H7 (cell line): ENCODE measurements around the gene TMA7. TPM values are rescaled to one million over a fixed set of nuclear protein-coding genes. Genes with fewer than 3 reads are reported as not detected.
"Not testable (repeated sequence)": the region's sequence is repeated elsewhere in the genome, so short reads cannot be mapped to it uniquely, and the experiment has no call there.

Source experiments
- DNase-seq: peaks from one replicate; pipeline ENCODE4 v3.0.0; 2012
- H3K27me3 ChIP-seq: 2 replicates; pipeline ENCODE4 v1.6.0; 2011; ENCODE audit warnings: mild to moderate bottlenecking, low read length; ENCODE audit not compliant: control insufficient read depth, insufficient read depth
- H3K36me3 ChIP-seq: replicated peaks from 2 replicates; pipeline ENCODE4 v1.5.1; 2011; ENCODE audit warnings: low read length; ENCODE audit not compliant: control insufficient read depth, insufficient read depth
- H3K4me3 ChIP-seq: 2 replicates; pipeline ENCODE4 v1.5.1; 2011; ENCODE audit warnings: low read depth, mild to moderate bottlenecking, control low read depth, low read length, moderate library complexity; ENCODE audit not compliant: insufficient read depth
- total RNA-seq: library from RNA; depleted of rRNA; stranded (reverse); fragments of >200 nt; shearing (Covaris generic); gene quantifications from 2 replicates; pipeline ENCODE4 v1.2.3, GENCODE V29; 2014

The TMA7 gene
- total RNA-seq, 1 experiment from 2014 or later: 222 TPM

- H3K27me3 ChIP-seq: no peaks in the 10 kb centered on the region
- H3K4me3 ChIP-seq: no peak overlapping the region
- H3K36me3 ChIP-seq: peaks cover 29% of the 10 kb centered on the region
- no peak for DNase-seq
Observed at GRCh38 chr3:48459331-48459730, 19.3 kb downstream of the TMA7 start.

GRCh38 chr3:48459773-48460516 lies 19.9 kb downstream of the TMA7 start:
- H3K4me3 ChIP-seq: no peak overlapping the region
- no peak for DNase-seq
- H3K36me3 ChIP-seq: peaks cover 27% of the 10 kb centered on the region
- no peaks in the 10 kb centered on the region for H3K27me3 ChIP-seq

- Histone ChIP-seq H3K27me3 (no peaks in the 10 kb centered on the region), H3K36me3 (peaks cover 26% of the 10 kb centered on the region), H3K4me3 (no peak overlapping the region)
- no peak for DNase-seq
Observed at GRCh38 chr3:48460517-48460902, 20.5 kb downstream of the TMA7 start.

- not testable (repeated sequence) for H3K27me3 ChIP-seq, DNase-seq, H3K4me3 ChIP-seq
- H3K36me3 ChIP-seq: peaks cover 24% of the 10 kb centered on the region
Observed at GRCh38 chr3:48461767-48462166, 21.7 kb downstream of the TMA7 start.

- no peak for DNase-seq
- H3K4me3 ChIP-seq: no peak overlapping the region
- peaks cover 27% of the 10 kb centered on the region for H3K36me3 ChIP-seq
- no peaks in the 10 kb centered on the region for H3K27me3 ChIP-seq
Observed at GRCh38 chr3:48463703-48464102, 23.6 kb downstream of the TMA7 start.

GRCh38 chr3:48464713-48465221 lies 24.7 kb downstream of the TMA7 start:
- peaks cover 31% of the 10 kb centered on the region for H3K36me3 ChIP-seq
- H3K4me3 ChIP-seq: no peak overlapping the region
- no peaks in the 10 kb centered on the region for H3K27me3 ChIP-seq
- peak; percentile 38 for DNase-seq

GRCh38 chr3:48465237-48465530 lies 25.1 kb downstream of the TMA7 start:
- Histone ChIP-seq H3K4me3 (no peak overlapping the region), H3K27me3 (no peaks in the 10 kb centered on the region), H3K36me3 (peaks cover 28% of the 10 kb centered on the region)
- no peak for DNase-seq

GRCh38 chr3:48465531-48466378 lies 25.7 kb downstream of the TMA7 start:
- Histone ChIP-seq H3K27me3 (no peaks in the 10 kb centered on the region), H3K36me3 (peaks cover 23% of the 10 kb centered on the region), H3K4me3 (no peak overlapping the region)
- DNase-seq: peak; percentile 98

- Histone ChIP-seq H3K36me3 (peaks cover 19% of the 10 kb centered on the region), H3K27me3 (no peaks in the 10 kb centered on the region), H3K4me3 (no peak overlapping the region)
- peak; percentile 64 for DNase-seq
Observed at GRCh38 chr3:48466386-48467109, 26.5 kb downstream of the TMA7 start.

GRCh38 chr3:48467110-48467454 lies 27.0 kb downstream of the TMA7 start:
- peak; percentile 30 for DNase-seq
- Histone ChIP-seq H3K4me3 (no peak overlapping the region), H3K27me3 (no peaks in the 10 kb centered on the region), H3K36me3 (peaks cover 19% of the 10 kb centered on the region)

GRCh38 chr3:48467473-48468267 lies 27.6 kb downstream of the TMA7 start:
- Histone ChIP-seq H3K27me3 (no peaks in the 10 kb centered on the region), H3K36me3 (peaks cover 19% of the 10 kb centered on the region), H3K4me3 (no peak overlapping the region)
- DNase-seq: no peak

- DNase-seq: peak; percentile 28
- H3K36me3 ChIP-seq: peaks cover 19% of the 10 kb centered on the region
- H3K4me3 ChIP-seq: no peak overlapping the region
- H3K27me3 ChIP-seq: no peaks in the 10 kb centered on the region
Observed at GRCh38 chr3:48468329-48468731, 28.3 kb downstream of the TMA7 start.

GRCh38 chr3:48469046-48469915 lies 29.2 kb downstream of the TMA7 start:
- peaks cover 19% of the 10 kb centered on the region for H3K36me3 ChIP-seq
- no peaks in the 10 kb centered on the region for H3K27me3 ChIP-seq
- peak; percentile 37 for DNase-seq
- H3K4me3 ChIP-seq: no peak overlapping the region
